ENCODE results near the gene NFKBIB.

NFKBIB gene

GRCh38 chr19:38875656-38876395 is 23.9 kb upstream of the NFKBIB start:
- Histone ChIP-seq H3K4me1 (ENCODE audit: low read length) (peaks cover 18% of the 10 kb centered on the region), H3K27me3 (replicated peaks; ENCODE audit: insufficient read depth, low read length) (no peaks in the 10 kb centered on the region), H3K27ac (ENCODE audit: low read length) (no peak overlapping the region), H3K79me2 (ENCODE audit: low read length) (no peaks in the 10 kb centered on the region; the same call in 1 of the 2 replicates), H3K36me3 (replicated peaks; ENCODE audit: insufficient read depth, low read length) (no peaks in the 10 kb centered on the region), H3K4me2 (ENCODE audit: low read depth, low read length) (no peak overlapping the region), H3K9ac (ENCODE audit: low read length) (no peak overlapping the region), H3K4me3 (ENCODE audit: low read length) (no peak overlapping the region), H2AFZ (ENCODE audit: low read length) (no peak overlapping the region), H3F3A (ENCODE audit: insufficient read depth, low read length) (peaks cover 21% of the 10 kb centered on the region), H4K20me1 (ENCODE audit: insufficient read depth, low read length) (no peaks in the 10 kb centered on the region), H3K9me2 (replicated peaks; ENCODE audit: insufficient read depth, low read length) (no peaks in the 10 kb centered on the region), H3K9me3 (replicated peaks; ENCODE audit: insufficient read depth, low read length) (no peaks in the 10 kb centered on the region)
- TF ChIP-seq CTCF (IDR thresholded peaks at IDR 0.05; ENCODE audit: low read length): no peak
- TF ChIP-seq EZH2 (optimal IDR thresholded peaks at IDR 0.05; ENCODE audit: low read depth, low read length): no peak
- no peak for TF ChIP-seq EZH2phosphoT487 (IDR thresholded peaks at IDR 0.05; ENCODE audit: low read length)
- DNase-seq: no peak

- Histone ChIP-seq H4K20me1 (ENCODE audit: insufficient read depth, low read length) (no peaks in the 10 kb centered on the region), H3K27me3 (replicated peaks; ENCODE audit: insufficient read depth, low read length) (no peaks in the 10 kb centered on the region), H3K79me2 (ENCODE audit: low read length) (no peaks in the 10 kb centered on the region; the same call in 1 of the 2 replicates), H3K9me3 (replicated peaks; ENCODE audit: insufficient read depth, low read length) (no peaks in the 10 kb centered on the region), H3K4me3 (ENCODE audit: low read length) (peak within 1 kb of the TSS; percentile 66), H3K4me2 (ENCODE audit: low read depth, low read length) (peak within 1 kb of the TSS; percentile 100), H3K27ac (ENCODE audit: low read length) (peak within 1 kb of the TSS; percentile 95), H2AFZ (ENCODE audit: low read length) (peak within 1 kb of the TSS; percentile 75), H3F3A (ENCODE audit: insufficient read depth, low read length) (peaks cover 21% of the 10 kb centered on the region), H3K9ac (ENCODE audit: low read length) (peak within 1 kb of the TSS; percentile 89), H3K9me2 (replicated peaks; ENCODE audit: insufficient read depth, low read length) (no peaks in the 10 kb centered on the region), H3K36me3 (replicated peaks; ENCODE audit: insufficient read depth, low read length) (no peaks in the 10 kb centered on the region), H3K4me1 (ENCODE audit: low read length) (peaks cover 18% of the 10 kb centered on the region)
- TF ChIP-seq EZH2 (optimal IDR thresholded peaks at IDR 0.05; ENCODE audit: low read depth, low read length): no peak
- TF ChIP-seq EZH2phosphoT487 (IDR thresholded peaks at IDR 0.05; ENCODE audit: low read length): no peak
- no peak for TF ChIP-seq CTCF (IDR thresholded peaks at IDR 0.05; ENCODE audit: low read length)
- peak; percentile 88 for DNase-seq
Observed at GRCh38 chr19:38877781-38878574, 21.8 kb upstream of the NFKBIB start, which contains the start of gene RINL. RINL (minus strand) TSS chr19:38878275; CDS start chr19:38876742, 1,533 bp downstream.

GRCh38 chr19:38878575-38879399 is 21.0 kb upstream of the NFKBIB start:
- Histone ChIP-seq H3K79me2 (ENCODE audit: low read length) (no peaks in the 10 kb centered on the region; the same call in 1 of the 2 replicates), H3K9me3 (replicated peaks; ENCODE audit: insufficient read depth, low read length) (no peaks in the 10 kb centered on the region), H3K36me3 (replicated peaks; ENCODE audit: insufficient read depth, low read length) (no peaks in the 10 kb centered on the region), H3K4me2 (ENCODE audit: low read depth, low read length) (peak overlapping the region; percentile 100), H3K4me1 (ENCODE audit: low read length) (peaks cover 18% of the 10 kb centered on the region), H3K9me2 (replicated peaks; ENCODE audit: insufficient read depth, low read length) (no peaks in the 10 kb centered on the region), H3K27me3 (replicated peaks; ENCODE audit: insufficient read depth, low read length) (no peaks in the 10 kb centered on the region), H2AFZ (ENCODE audit: low read length) (peak overlapping the region; percentile 75), H3K9ac (ENCODE audit: low read length) (peak overlapping the region; percentile 89), H3K27ac (ENCODE audit: low read length) (peak overlapping the region; percentile 95), H4K20me1 (ENCODE audit: insufficient read depth, low read length) (no peaks in the 10 kb centered on the region), H3K4me3 (ENCODE audit: low read length) (peak overlapping the region; percentile 66), H3F3A (ENCODE audit: insufficient read depth, low read length) (peaks cover 21% of the 10 kb centered on the region)
- no peak for DNase-seq
- TF ChIP-seq CTCF (IDR thresholded peaks at IDR 0.05; ENCODE audit: low read length) (peak; percentile 28), EZH2 (optimal IDR thresholded peaks at IDR 0.05; ENCODE audit: low read depth, low read length) (no peak)
